ENCODE measurements around the gene FADS3.

Gene FADS3

GRCh38 chr11:61912991-61913698, 21.8 kb upstream of the FADS3 start:
- DNase-seq: no peak

DNA sequence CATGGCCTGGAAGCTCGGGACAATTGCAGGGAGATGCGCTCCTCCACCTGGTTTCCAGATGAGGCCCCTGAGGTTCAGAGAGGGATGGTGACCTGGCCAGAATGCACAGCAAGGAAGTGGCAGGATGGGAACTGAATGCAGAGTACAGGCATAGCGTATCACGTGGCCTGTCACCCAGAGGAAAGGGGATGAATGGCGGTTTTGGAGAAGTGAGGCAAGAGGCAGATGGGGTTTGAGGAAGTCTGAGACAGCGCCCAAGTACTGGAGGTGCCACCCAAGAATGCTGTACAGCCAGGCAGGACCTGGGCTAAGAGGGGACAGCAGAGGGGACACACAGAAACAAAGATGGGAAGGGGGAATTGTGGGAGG, 21.2 kb upstream of the FADS3 start:
- no peak for DNase-seq

- no peak for DNase-seq
Measured at GRCh38 chr11:61911701-61912529, 20.6 kb upstream of the FADS3 start.

DNA sequence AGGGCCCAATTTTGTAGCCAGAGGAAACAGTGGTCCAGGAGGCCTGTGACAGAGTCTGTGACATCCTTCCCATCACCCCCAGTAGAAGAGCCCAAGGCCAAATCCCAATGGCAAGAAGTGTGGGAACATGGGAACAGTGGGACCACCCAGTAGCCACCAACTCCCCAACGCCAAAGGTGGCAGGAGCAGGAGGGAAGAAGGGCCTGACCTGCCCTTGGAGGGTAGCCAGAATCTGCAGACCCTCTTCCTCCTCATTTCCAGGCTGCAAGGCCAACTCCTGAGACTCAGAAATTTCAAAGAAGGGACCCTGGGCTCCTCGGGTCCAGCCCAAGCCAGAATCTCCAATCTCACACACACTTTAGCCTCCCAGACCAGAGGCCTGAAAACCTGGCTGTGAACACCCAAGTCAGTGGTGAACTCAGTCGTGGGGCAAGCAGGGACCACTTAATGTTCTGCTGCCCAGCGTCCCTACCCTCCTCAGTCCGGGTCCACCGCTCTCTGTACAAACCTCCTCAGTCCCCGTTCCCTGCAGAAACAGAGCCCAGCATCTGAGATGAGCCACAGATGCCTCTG, 19.9 kb upstream of the FADS3 start:
- no peak for DNase-seq

DNA sequence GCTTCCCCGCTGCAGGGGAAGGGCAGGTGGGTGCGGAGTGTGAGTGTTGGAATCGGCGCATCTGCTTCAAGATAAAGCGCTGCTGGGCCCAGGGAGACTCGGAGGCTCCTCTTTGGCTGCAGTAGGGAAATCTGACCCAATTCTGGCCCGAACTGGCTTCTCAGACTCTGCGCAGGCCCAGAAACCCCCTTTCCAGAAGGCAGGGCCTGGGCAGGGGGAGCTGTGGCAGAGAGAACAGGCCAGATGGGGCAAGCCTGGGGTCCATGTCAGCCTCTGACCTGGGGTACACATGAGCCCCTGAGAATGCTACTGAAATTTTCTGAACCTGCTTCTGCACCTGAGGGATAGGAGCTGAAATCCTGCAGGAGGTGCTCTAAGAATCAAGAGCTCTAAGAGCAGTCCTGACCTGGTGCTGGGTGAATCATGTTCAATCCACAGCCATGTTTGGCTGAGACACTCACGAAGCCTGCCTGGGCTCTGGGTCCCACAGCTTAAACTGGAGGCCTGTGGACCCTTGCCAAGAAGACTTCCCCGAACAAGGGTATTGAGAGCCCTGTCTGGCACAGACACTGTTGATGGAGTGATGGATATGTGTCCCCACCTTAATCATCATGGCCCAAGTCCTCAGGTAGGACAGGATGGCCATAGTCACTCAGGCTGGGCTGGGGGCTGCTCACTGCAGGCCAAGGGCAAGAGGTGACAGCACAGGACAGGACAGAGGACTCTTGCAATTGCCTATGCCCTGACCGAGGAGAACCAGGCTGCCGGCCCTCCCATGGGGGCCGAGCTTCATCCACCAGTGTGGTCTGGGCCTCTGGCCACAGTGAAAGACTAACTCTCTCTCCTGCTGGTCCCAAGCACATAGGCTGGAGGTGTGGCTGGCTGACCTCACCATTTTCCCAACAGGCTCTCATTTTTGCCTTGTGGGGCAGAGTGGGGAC, 19.1 kb upstream of the FADS3 start:
- no peak for DNase-seq

DNA sequence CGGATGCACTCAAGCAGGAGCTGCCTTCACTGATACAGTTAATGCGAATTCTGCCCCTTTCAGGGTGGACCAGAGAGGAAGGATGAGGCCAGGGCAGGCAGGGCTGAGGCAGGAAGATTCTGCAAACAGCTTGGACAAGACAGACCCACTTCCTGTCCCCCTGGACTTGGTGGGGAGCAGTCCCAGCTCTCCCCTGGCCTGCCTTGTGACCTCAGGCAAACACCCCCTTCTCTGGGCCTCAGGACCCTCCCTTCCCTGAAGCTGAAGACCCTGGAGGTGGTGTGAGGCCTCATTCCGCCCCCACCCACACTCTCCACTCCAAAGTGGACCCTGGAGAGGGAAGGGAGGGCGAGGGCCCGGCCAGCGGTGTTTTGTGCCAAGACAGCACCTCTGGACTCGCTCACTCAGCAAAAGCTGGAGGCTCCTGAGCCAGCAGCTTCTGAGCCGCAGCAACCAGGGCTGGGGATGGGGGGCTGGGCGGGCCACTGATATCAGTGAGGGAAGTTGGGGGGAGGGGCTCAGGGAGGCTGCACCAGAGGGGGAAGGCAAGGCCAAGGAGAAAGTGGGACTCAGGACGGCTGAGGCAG, 17.5 kb upstream of the FADS3 start:
- DNase-seq: no peak

DNA sequence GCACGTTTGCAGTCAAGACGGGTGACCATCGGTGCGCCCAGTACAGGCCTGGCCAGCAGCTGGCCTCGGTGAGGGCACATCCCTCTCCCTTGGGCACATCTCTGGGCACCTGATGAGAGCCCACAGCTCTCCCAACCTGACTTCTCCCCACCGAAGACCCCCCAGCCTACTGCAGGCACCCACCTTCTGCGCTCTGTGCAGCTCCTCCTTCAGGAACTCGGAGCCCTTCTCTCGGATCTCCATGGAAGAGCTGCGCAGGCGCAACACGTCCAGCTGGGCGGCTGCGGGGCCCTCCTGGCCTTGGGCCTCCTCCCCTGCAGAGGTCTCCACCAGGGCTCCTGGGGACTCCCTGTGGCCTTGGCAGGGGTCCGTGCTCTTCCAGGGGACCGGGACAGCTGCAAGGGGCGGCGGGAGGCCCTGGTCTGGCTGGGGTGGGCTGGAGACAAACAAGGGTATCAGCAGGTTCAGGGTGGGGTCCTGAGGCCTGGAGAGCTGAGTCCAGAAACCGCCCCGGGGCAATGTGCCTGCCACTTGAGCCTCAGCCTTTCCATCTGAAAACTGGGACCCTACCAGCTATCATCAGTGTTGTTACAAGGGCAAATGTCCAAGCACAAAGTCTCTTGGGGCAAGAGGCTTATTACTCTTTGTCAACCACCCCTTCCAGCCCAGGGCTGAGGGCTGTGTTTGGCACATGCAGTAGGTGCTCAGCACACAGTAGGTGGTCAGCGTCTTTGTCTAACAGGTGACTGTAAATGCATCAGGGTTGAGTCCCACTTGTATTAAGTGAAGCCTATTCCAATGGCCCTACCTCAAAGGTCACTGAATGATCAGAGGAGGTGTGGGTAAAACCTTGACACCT, 16.8 kb upstream of the FADS3 start:
- DNase-seq: no peak

GRCh38 chr11:61907282-61907681, 15.9 kb upstream of the FADS3 start:
- DNase-seq: no peak

DNA sequence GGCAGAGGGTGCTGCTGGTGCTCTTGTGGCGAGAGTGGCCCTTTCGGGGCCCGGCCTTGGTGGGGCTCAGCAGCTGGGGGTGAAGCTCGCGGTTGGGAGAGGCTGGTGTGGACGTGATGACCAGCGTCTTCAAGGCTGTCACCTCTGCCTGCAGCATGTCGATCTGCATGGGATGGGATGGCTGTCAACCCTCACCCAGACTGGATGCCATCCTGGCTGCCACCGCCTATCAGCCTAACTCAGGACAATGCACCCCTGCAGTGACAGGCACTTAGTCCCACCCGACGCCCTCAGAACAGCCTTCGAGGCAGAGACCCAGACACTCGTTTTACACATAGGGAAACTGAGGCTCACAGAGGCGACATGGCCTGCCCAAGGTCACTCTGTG, 15.2 kb upstream of the FADS3 start:
- DNase-seq: no peak

- DNase-seq: no peak
Measured at GRCh38 chr11:61905801-61906521, 14.6 kb upstream of the FADS3 start.

DNA sequence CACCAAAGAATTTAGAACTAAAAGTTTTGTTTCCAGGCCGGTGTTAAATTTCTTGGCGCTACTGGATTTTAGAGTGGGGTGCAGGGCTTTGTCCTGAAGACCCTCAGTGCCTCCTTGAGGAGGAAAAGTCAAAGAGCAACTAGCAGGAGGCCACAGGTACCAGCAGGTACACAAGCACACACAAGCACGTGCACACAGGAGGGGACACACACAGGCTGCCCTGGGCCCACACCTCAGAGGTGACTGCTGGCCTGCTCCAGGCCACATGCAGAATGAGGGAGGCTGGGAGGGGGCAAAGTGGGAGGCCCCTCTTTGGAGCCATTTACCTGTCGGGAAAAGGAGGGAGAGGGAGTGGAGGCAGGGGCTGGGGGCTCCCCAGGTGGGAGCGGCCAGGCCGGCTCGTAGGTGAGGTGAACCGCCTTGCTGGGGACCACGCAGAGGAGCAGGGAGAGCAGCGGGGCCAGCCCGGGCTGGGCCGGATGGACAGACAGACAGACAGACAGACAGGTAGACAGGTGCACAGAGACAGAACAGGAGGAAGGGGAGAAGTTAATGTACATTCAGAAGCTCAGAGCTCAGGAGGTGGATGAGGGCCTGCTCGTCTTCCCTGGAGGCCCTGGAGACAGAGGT, 13.8 kb upstream of the FADS3 start:
- DNase-seq: no peak

GRCh38 chr11:61904539-61905048, 13.2 kb upstream of the FADS3 start:
- no peak for DNase-seq

GRCh38 chr11:61903845-61904244, 12.5 kb upstream of the FADS3 start:
- no peak for DNase-seq

- DNase-seq: no peak
Measured at GRCh38 chr11:61902313-61902712, 11.0 kb upstream of the FADS3 start.

DNA sequence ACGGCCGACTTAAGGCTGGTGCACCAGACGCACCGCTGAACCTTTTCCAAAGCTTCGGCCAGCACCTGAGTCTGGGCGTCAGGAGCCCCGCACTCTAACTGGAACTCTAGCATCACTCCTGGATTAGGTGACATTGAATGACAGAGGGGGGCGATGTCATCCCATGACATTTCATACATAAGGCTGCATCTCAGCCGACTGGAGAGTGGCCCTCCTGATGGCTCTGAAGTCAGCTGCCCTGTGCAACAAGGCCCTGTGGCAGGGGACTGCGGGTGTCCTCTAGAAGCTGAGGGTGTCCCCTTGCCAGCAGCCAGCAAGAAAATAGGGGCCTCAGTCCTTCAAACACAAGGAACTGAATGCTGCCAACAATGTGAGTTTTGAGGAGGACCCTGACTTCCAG, 10.1 kb upstream of the FADS3 start:
- DNase-seq: no peak

GRCh38 chr11:61900251-61900650, 8.9 kb upstream of the FADS3 start:
- no peak for DNase-seq

- peak; percentile 66 for DNase-seq
Measured at GRCh38 chr11:61899146-61899841, 7.9 kb upstream of the FADS3 start.

- DNase-seq: no peak
Measured at GRCh38 chr11:61898247-61898582, 6.9 kb upstream of the FADS3 start.

DNA sequence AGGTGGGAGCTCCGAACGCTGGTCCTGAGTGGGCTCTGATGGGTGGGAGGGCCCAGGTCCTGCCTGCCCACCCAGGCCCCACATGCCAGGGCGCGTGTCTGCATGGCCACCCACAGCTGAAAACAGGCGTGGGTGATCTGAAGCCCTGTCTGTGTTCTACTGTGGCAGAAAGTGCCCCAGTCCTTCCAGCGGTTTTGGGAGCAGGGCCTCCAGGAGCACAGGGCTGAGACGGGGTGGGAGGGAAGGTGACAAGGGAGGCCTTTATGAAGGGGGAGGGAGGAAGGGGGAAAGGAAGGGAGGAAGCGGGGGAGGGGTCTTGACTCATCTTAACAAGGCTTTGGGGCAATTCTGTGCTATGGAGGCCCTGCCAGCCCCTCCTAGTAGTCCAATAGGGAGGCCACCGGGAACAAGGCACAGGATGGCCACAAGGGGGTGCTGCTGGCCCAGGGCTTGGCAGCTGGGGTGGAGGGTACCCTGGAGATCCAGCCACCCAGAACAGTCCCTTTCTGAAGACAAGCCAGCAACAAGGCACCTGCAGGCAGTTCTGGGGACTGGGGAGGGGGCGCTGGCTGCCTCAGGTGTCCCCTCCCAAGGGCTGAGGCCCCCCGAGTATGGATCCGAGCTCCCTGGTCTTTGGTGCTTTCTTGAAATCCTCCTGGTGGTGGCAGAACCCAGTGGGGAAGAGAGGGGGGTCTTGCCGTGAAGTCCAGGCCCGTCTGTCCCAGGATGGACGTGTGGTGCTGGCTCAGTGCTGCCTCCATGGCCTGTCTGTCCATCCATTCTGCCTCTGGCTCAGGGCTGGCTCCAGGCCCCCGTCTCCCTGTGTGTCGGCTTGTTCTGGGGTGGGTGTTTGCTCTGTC, 6.3 kb upstream of the FADS3 start:
- peak; percentile 42 for DNase-seq
